ENCODE measurements around the gene EXOC3.

EXOC3 gene

GRCh38 chr5:418162-419121 is 24.5 kb upstream of the EXOC3 start:
- intact Hi-C loops (cut with DNase I; ENCODE audit: low total_unique reads) = no loop called here
- Histone ChIP-seq H3K4me3 (no peak overlapping the region), H3K9me3 (no peaks in the 10 kb centered on the region), H3K27ac (no peak overlapping the region), H3K27me3 (peaks cover 0 to 5% of the 10 kb centered on the region in 2 donors), H3K36me3 (no peaks in the 10 kb centered on the region), H3K4me1 (peaks cover 0 to 15% (median 0%) of the 10 kb centered on the region in 4 donors)
- DNase-seq = peak; percentile 10 to 57
- TF ChIP-seq, protein P1, sequence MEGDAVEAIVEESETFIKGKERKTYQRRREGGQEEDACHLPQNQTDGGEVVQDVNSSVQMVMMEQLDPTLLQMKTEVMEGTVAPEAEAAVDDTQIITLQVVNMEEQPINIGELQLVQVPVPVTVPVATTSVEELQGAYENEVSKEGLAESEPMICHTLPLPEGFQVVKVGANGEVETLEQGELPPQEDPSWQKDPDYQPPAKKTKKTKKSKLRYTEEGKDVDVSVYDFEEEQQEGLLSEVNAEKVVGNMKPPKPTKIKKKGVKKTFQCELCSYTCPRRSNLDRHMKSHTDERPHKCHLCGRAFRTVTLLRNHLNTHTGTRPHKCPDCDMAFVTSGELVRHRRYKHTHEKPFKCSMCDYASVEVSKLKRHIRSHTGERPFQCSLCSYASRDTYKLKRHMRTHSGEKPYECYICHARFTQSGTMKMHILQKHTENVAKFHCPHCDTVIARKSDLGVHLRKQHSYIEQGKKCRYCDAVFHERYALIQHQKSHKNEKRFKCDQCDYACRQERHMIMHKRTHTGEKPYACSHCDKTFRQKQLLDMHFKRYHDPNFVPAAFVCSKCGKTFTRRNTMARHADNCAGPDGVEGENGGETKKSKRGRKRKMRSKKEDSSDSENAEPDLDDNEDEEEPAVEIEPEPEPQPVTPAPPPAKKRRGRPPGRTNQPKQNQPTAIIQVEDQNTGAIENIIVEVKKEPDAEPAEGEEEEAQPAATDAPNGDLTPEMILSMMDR (IDR thresholded peaks at IDR 0.05) = no peak

- Histone ChIP-seq H3K27me3 (peaks cover 0 to 1% of the 10 kb centered on the region in 2 donors), H3K36me3 (no peaks in the 10 kb centered on the region), H3K4me3 (no peak overlapping the region)
Observed at GRCh38 chr5:419970-420369, 23.0 kb upstream of the EXOC3 start.

DNA sequence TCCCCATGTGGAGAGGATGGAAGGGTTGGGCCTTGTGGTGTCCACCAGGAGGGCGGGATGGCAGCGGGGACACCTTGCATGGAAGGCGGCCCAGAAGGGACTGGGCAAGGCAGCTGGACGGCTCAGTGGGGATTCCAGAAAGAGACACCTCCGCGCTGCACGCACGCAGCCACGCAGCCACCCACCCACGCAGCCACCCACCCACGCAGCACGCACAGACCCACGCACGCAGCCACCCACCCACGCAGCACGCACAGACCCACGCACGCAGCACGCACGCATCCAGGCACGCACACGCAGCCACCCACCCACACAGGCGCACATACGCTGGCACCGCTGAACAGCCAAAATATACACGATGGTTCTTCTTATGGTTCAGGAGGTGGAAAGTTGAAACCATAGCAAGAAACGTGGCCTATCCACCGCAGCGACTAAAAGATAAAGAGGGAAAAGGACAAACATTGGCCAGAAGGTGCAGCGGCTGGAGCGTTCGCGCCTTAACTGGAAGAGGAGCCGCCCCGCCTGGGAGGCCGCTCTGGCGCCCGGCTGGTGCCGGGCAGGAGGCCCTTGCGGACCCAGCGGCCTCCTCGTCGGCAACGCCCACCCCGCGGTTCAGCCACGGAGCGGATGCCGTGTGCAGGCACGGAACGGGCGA is 22.2 kb upstream of the EXOC3 start:
- no peaks in the 10 kb centered on the region for H3K27me3 ChIP-seq
- no peak overlapping the region for H3K27ac ChIP-seq
- peak; percentile 16 to 35 for DNase-seq
- no peak overlapping the region for H3K4me3 ChIP-seq
- H3K4me1 ChIP-seq = peaks cover 0 to 5% (median 0%) of the 10 kb centered on the region in 4 donors
- TF ChIP-seq, protein P1 (IDR thresholded peaks at IDR 0.05) = no peak
- no peaks in the 10 kb centered on the region for H3K9me3 ChIP-seq
- H3K36me3 ChIP-seq = no peaks in the 10 kb centered on the region
- intact Hi-C loops (cut with DNase I; ENCODE audit: low total_unique reads) = no loop called here

More at GRCh38 chr5:419970-420369, 23.0 kb upstream of the EXOC3 start:
- intact Hi-C loops (cut with DNase I; ENCODE audit: low total_unique reads) = no loop called here
- DNase-seq = no peak
- Histone ChIP-seq H3K27ac (no peak overlapping the region), H3K4me1 (peaks cover 0 to 10% (median 0%) of the 10 kb centered on the region in 4 donors), H3K9me3 (no peaks in the 10 kb centered on the region)
- TF ChIP-seq, protein P1 (IDR thresholded peaks at IDR 0.05) = no peak

DNA sequence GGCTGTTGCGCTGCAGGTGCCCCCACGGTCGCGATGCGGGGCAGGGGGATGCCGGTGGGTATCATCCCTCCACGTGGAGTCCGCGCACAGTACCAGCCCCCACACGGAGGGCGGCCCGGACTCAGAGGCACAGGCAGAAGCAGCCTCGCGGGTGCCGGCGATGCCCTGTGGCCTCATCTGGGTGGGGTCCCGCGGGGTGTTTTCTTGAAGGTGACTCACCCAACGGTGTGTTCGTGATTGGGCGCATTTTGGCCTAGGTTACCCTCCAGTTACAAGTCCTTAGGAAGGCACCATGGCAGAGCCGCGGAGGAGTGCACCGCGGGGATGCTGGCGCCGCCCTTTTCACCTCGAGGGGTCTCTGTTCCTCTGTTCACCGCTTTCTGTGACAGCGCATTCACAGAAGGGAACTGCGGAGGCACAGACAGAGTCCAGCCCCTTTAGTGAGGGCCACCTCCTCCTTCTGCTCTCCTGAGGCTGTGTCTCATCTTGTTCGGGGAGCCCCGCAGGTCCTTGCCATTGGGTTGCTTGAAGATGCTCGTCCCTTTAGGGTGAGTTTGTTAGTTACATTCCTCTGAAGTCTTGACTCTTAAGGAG is 21.6 kb upstream of the EXOC3 start:
- no peak overlapping the region for H3K4me3 ChIP-seq
- no peaks in the 10 kb centered on the region for H3K27me3 ChIP-seq
- no peak overlapping the region for H3K27ac ChIP-seq
- intact Hi-C loops (cut with DNase I; ENCODE audit: low total_unique reads) = no loop called here
- no peaks in the 10 kb centered on the region for H3K9me3 ChIP-seq
- H3K36me3 ChIP-seq = no peaks in the 10 kb centered on the region
- peak; percentile 16 to 39 for DNase-seq
- TF ChIP-seq, protein P1 (IDR thresholded peaks at IDR 0.05) = no peak
- no peaks in the 10 kb centered on the region for H3K4me1 ChIP-seq

GRCh38 chr5:421901-422300 is 21.1 kb upstream of the EXOC3 start:
- TF ChIP-seq, protein P1 (IDR thresholded peaks at IDR 0.05) = no peak
- Histone ChIP-seq H3K4me3 (no peak overlapping the region), H3K4me1 (no peaks in the 10 kb centered on the region), H3K27me3 (no peaks in the 10 kb centered on the region), H3K36me3 (no peaks in the 10 kb centered on the region), H3K9me3 (no peaks in the 10 kb centered on the region), H3K27ac (no peak overlapping the region)
- peak in 1 of 2 donors; percentile 55 for DNase-seq
- intact Hi-C loops (cut with DNase I; ENCODE audit: low total_unique reads) = no loop called here
